Measurements from ENCODE around the gene NFATC4.
"Not testable (repeated sequence)": the region's sequence is repeated elsewhere in the genome, so short reads cannot be mapped to it uniquely, and the experiment has no call there.

Gene NFATC4

DNA sequence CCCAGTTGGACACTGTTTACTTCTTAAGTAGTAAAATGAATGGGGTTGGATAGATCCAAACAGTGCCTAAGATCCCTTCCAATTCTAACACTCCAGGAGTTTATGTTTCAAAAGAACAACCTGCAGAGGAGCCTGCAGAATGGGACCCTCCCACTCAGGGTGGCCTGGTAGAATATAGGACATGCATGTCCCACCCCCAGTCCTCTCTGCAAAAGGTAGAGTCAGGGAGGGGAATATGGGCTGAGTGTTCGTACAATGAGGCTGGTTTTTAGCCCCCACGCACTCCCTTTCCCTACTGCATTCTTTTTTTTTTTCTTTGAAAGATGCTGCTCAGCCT, 19.0 kb downstream of the NFATC4 start:
- DNase-seq (ENCODE audit: extremely low read depth in 1 of 2, low read depth in 1 of 2), result no peak

DNA sequence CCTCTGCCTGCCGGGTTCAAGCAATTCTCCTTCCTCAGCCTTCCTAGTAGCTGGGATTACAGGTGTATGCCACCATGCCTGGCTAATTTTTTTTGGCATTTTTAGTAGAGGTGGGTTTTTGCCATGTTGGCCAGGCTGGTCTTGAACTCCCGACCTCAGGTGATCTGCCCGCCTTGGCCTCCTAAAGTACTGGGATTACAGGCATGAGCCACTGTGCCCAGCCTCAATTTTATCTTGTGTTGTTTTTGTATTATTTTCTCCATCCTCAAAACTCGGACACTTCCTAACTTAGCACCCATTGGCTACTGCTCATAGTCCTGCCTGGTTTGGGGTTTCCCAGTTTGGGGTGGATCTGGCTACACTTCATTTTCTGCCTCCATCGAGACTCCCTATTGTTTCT, 19.6 kb downstream of the NFATC4 start:
- not testable (repeated sequence) for DNase-seq (ENCODE audit: extremely low read depth in 1 of 2, low read depth in 1 of 2)

DNA sequence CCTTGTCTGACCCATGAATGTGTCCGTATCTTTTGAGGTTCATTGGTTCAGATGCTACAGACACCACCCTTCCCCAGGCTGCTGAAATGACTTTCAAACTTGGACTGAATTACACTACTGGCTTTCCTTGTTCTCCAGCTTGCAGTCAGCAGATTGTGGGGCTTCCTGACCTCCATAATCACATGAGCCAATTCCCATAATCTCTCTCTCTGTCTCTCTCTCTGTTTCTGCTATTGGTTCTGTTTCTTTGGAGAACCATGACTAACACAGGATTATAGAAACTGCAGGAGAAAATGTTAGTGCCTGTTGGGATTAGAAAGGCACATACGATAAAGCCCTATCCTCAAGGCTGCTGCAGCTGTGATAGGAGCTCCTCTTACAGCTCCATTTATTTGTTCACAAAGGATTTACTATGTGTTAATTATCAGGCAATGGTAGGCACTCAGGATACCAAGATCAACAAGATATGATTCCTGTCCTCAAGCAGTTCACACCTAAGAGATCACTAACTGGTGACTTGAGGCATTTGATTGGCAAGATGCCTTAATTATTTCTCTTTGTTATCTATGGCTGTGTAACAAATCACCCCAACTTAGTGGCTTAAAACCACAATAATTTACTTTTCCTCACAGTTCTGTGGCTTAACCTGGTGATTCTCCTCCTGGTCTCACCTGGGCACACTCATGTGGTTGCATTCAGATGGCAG, 20.6 kb downstream of the NFATC4 start:
- no peak for DNase-seq (ENCODE audit: extremely low read depth in 1 of 2, low read depth in 1 of 2)

- DNase-seq (ENCODE audit: extremely low read depth in 1 of 2, low read depth in 1 of 2), result no peak
These were observed 21.4 kb downstream of the NFATC4 start for GRCh38 chr14:24389226-24389848.

- no peak for DNase-seq (ENCODE audit: extremely low read depth in 1 of 2, low read depth in 1 of 2)
These were observed 22.9 kb downstream of the NFATC4 start for GRCh38 chr14:24390701-24391468.

DNA sequence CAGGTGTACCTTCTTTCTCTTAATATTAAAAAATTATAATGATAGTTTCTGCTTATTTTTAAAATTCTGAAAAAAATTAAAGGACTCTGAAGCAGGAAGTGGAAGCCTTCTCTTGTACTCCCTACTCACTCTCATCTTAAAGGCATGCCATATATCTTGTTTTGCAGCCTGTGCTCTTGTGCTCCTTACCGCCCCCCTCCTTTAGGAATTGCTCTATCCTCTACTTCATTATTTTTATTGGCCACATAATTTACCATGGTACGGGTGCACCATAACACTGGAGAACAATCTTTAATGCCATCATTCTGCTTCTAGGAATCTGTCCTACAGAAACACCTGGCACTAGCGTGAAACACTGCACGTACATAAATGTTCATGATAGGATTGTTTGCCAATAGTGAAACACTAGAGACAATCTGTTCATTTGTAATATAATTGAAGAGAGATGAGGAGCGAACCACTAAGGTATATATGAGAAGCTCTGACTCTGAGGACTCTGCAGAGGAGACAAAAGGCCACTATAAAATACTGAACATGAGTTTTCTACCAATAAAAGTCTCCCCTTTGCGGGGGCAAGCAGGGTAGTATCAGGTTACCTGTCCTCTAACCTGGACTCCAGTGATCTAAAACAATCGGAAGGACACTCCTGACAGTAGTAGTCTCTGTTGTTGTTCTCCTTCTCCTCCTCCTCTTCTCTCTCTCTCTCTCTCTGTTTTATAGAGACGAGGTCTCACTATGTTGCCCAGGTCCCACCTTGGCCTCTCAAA, 24.5 kb downstream of the NFATC4 start:
- no peak for DNase-seq (ENCODE audit: extremely low read depth in 1 of 2, low read depth in 1 of 2)

DNA sequence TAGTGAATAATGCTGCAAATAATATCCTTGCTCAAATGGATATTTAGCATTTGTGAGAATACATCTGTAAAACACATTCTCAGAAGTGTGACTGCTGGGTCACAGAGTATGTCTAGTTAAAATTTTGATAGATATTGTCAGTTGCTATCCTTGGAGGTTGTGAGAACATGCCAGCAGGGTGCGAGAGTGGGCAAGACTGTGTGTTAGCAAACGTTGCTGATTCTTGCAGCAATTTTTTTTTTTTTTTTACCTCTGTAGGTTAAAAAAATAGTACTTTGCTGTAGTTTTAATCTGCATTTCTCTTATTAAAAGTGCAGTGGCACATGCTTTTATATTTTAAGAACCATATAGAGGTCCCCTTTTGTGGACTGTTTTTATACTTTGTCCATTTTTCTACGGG, 26.3 kb downstream of the NFATC4 start:
- no peak for DNase-seq (ENCODE audit: extremely low read depth in 1 of 2, low read depth in 1 of 2)

GRCh38 chr14:24395609-24396582, 27.9 kb downstream of the NFATC4 start:
- no peak for DNase-seq (ENCODE audit: extremely low read depth in 1 of 2, low read depth in 1 of 2)

- no peak for DNase-seq (ENCODE audit: extremely low read depth in 1 of 2, low read depth in 1 of 2)
These were observed 29.8 kb downstream of the NFATC4 start for GRCh38 chr14:24397639-24398292.

DNA sequence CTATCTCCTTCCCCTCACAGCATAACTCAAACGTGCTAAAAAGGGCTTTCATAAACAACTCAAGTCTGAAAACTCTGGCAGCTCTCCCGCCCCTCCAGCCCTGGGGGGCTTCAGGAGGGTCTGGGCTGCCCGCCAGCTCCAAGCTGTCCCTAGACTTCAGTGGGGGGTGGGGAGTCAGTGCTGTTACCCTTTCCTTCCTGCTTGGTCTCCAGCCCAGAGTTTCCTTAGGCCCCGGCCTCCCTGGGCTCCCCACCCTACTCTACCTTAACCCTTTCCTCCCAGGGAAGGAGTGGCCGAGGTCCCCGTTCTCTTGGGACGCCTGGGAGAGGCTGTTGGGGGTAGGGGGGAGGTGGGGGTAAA, 30.3 kb downstream of the NFATC4 start:
- no peak for DNase-seq (ENCODE audit: extremely low read depth in 1 of 2, low read depth in 1 of 2)

DNA sequence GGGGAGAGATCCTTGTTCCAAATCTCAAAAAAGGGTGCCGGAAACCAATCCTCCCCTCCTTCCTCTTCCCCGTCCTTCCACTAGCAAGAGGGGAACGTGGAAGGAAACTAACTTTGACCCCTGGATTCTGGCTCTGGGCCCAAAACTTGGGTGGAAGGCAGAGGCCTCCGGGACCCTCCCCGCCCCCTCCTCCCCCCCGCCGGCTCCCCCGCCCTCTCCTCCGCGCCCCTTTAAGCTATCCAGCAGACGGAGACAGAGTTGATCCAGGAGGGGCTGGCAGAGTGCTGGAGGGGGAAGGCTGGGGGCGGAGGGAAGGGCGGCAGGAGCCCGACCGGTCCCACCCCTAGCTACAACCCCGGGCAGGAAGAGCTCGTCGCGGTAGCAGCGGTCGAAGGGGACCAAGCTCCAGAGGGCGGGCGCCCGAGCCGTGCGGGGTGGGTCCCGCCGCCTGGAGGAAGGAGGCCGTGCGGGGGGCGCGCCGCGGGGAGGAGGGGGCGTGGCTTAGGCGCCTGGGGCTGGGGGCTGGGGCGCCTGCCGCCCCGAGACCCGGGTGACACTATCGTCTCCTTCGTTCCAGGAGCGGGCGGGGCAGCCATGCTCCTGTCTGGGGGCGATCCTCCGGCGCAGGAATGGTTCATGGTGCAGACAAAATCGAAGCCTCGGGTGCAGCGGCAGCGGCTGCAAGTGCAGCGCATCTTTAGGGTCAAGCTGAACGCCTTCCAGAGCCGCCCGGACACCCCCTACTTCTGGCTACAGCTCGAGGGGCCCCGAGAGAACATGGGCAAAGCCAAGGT, 30.9 kb downstream of the NFATC4 start, which contains the start of gene NYNRIN:
Gene NYNRIN, plus strand, starts transcription at position 351 of the 794 bp plus-strand sequence. Its CDS starts 244 bp downstream, at position 595.
- no peak for DNase-seq (ENCODE audit: extremely low read depth in 1 of 2, low read depth in 1 of 2)

DNA sequence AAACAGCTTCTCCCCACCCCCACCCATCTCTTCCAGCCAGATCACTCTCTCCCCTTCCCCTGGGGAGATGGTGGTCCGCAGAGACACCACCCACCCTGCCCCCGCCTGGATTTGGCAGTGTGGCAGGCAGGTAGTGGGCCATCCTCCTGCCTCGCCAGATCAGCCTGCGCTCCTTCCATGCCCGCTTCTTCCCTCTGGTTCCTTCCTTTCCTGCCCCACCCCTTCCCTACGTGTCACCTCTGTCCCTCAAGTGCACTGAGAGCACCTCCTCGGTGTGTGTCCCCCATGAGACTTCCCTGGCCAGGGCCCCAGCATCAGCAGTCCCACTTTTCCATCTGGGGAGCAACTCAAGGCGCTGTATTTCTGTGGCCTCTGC, 31.5 kb downstream of the NFATC4 start:
- no peak for DNase-seq (ENCODE audit: extremely low read depth in 1 of 2, low read depth in 1 of 2)

DNA sequence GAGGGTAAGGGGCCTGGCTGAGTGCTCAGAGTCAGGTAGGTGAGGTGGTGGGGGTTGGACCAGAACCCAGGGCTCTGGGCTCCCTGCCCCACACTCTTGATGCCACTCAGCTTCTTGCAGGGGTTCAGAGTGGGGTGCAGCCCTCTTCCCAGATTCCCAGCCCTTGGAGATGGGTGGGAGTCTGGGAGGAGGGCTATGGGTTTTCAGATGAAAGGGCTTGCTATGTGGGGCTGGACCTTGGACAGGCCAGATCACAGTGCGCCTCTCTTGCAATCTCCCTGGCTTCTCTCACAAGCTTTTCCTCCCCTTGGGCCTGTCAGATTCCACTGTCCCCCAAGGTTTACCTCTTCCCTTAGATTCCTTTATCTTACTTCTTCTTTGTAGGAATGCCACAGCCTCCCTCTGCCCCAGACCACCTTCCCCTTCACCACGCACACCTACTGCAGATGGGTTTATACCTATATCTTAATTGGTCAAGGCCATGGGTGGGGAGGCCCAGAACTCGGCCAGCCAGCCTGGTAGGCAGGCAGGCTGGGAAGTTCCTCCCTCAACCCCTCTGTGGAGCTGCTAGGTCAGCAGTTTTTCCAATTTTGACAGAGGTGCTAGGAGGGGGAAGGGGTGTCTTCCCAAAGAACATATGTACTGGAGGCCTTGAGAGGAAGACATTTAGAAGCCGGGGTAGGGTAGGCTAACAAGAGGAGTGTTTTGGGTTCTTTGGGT, 32.2 kb downstream of the NFATC4 start:
- no peak for DNase-seq (ENCODE audit: extremely low read depth in 1 of 2, low read depth in 1 of 2)

- no peak for DNase-seq (ENCODE audit: extremely low read depth in 1 of 2, low read depth in 1 of 2)
These were observed 34.1 kb downstream of the NFATC4 start for GRCh38 chr14:24401810-24402702.

DNA sequence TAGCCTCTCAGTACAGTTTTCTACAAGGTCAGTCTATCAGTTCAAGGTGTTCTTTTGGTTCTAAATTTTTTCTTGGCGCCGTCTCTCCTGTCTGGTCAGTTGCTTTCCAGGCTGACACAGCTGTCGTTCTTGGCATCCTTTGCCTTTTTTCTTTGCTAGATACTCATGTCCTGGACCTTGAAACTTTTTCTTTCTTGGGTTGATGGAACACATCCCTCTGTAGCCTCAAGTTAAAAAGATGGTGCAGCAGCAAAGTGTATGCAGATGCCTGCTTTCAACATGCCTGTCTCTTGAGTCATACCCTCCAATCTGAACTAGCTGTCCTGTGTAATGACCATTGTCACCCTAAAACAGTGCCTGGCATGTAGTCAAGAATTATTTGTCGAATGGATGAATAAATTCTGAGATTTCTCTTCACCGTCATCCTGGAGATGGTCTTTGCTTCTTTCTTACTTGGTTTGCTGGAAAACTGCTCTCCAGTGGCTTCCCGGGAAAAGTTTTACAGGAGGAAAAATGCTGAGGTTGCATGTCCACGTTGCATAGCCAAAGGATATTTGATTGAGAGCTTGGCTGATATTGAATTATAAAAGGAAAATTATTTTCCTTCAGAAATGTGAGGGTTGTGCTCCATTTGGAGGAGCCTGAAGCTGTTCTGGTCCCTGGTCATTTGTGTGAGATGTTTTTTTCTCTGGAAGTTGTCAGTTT, 35.5 kb downstream of the NFATC4 start:
- no peak for DNase-seq (ENCODE audit: extremely low read depth in 1 of 2, low read depth in 1 of 2)

DNA sequence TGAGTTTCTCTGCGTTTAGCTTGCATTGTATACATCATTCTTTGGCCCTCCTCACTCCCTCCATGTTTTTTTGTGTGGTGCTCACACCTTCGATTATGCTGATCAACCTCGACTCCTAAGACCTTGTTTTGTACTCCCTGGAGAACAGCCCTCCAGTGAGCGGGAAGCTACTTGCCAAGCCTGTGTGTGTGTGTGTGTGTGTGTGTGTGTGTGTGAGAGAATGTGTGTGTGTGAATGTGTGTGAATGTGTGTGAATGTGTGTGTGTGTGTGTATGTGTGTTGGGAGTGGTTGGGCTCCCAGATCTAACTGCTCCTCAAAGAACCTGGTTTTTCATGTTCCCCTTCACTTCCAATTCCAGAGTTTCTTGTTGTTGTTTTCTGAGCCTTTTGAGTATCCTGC, 36.8 kb downstream of the NFATC4 start:
- DNase-seq (ENCODE audit: extremely low read depth in 1 of 2, low read depth in 1 of 2), result no peak

DNA sequence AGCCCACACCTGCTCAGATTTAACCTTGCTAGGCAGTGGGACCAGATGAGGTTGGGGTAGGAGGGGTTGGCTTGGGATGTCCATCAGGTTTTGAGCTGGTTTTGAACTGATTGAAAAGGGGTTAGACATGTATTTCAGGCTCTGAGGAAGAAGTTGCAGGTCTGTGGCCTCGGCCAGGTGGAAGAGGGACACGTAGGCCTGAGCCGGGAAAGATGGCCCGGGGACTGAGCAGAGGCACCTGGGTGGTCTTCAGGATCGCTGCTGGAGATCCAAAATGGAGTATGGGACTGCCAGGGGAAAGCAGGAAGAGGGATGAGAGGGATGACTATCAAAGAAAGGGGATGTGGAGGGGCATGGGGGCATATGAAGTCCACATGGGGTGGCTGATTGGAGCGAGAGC, 38.4 kb downstream of the NFATC4 start:
- DNase-seq (ENCODE audit: extremely low read depth in 1 of 2, low read depth in 1 of 2), result no peak

All from stimulated activated CD8-positive, alpha-beta memory T cell treated with anti-CD3 and anti-CD28 coated beads, Interleukin-7, amount 100 ng/mL, for 48 hours (primary cell).